Measurements from ENCODE around the gene REC8. TPM values are rescaled to one million over a fixed set of nuclear protein-coding genes. Genes with fewer than 3 reads are reported as not detected.

Gene REC8
- total RNA-seq, 1 experiment from 2014 or later, result 58.0 TPM

GRCh38 chr14:24132061-24132685 is 39.7 kb upstream of the REC8 start:
- Histone ChIP-seq H3K4me1 (ENCODE audit: insufficient read depth, low read length) (no peaks in the 10 kb centered on the region), H2AK5ac (ENCODE audit: insufficient read length, low read length) (no peak overlapping the region), H2BK20ac (ENCODE audit: low read depth, low read length, poor library complexity, severe bottlenecking) (no peak overlapping the region), H3K4me2 (ENCODE audit: insufficient read depth, insufficient read length, low read length) (no peak overlapping the region), H3K9me3 (ENCODE audit: control insufficient read depth, low read depth, low read length) (no peaks in the 10 kb centered on the region), H3K27ac (ENCODE audit: insufficient read length, low read depth, low read length) (no peak overlapping the region), H3K79me1 (ENCODE audit: insufficient read depth, low read depth, low read length, poor library complexity, severe bottlenecking) (no peaks in the 10 kb centered on the region), H3K79me2 (ENCODE audit: insufficient read depth, low read length) (no peaks in the 10 kb centered on the region), H3K27me3 (ENCODE audit: insufficient read depth, low read length) (no peaks in the 10 kb centered on the region), H3K23ac (ENCODE audit: insufficient read length, low read depth, low read length) (no peak overlapping the region), H4K20me1 (ENCODE audit: control insufficient read depth, insufficient read depth, insufficient read length) (no peaks in the 10 kb centered on the region), H4K8ac (replicated peaks; ENCODE audit: insufficient read length, low read depth, low read length) (no peak overlapping the region), H3T11ph (ENCODE audit: low read length) (no peak overlapping the region), H2BK120ac (ENCODE audit: low read depth, low read length, poor library complexity, severe bottlenecking) (no peak overlapping the region), H3K23me2 (ENCODE audit: insufficient read length, low read depth, low read length, poor library complexity, severe bottlenecking) (peaks cover 10% of the 10 kb centered on the region), H2BK5ac (ENCODE audit: insufficient read length, low read length) (no peak overlapping the region), H2BK12ac (ENCODE audit: insufficient read length, low read depth, low read length) (no peak overlapping the region), H3K18ac (ENCODE audit: insufficient read length, low read depth, low read length) (no peak overlapping the region), H4K91ac (ENCODE audit: insufficient read length, low read depth, low read length) (no peak overlapping the region), H4K5ac (ENCODE audit: insufficient read length, low read depth, low read length) (no peak overlapping the region), H3K14ac (ENCODE audit: insufficient read depth, low read length) (no peak overlapping the region), H2BK15ac (ENCODE audit: low read depth, low read length) (no peak overlapping the region), H2AFZ (ENCODE audit: low read length) (no peak overlapping the region), H3K9ac (ENCODE audit: extremely low read depth, insufficient read length, low read length) (no peak overlapping the region), H3K56ac (ENCODE audit: insufficient read length, low read depth, low read length) (no peak overlapping the region), H3K4ac (ENCODE audit: low read depth, low read length) (no peak overlapping the region)
- no peak for TF ChIP-seq CTCF (conservative IDR thresholded peaks at IDR 0.05)
- peaks cover 0 to 4% (median 2%) of the 10 kb centered on the region in 3 experiments; a peak in 4 of 7 replicates for H3K36me3 Mint-ChIP-seq (ENCODE audit: insufficient read depth in 1 of 3, low read depth in 3 of 3)
- no peaks in the 10 kb centered on the region for H3K27me3 Mint-ChIP-seq (ENCODE audit: low read depth)
- 0 out of 5 replicates have a peak, but pooled peaks cover 0 to 2% of the 10 kb centered on the region in 2 experiments for H3K9me3 Mint-ChIP-seq
- peak overlapping the region in 2 of 3 experiments; percentile 39 to 50; a peak in 1 of 7 replicates for H3K27ac Mint-ChIP-seq
- H3K4me1 Mint-ChIP-seq, result peaks cover 14 to 16% of the 10 kb centered on the region in 2 experiments
- no peak overlapping the region for H3K4me3 Mint-ChIP-seq
- DNase-seq, result no peak
- no CpG with 5 or more reads among the region's 24 CpGs for WGBS (ENCODE audit: extremely low coverage, insufficient read length, low lambda C conversion rate)
